ENCODE results near the gene KLHL29.

DNA sequence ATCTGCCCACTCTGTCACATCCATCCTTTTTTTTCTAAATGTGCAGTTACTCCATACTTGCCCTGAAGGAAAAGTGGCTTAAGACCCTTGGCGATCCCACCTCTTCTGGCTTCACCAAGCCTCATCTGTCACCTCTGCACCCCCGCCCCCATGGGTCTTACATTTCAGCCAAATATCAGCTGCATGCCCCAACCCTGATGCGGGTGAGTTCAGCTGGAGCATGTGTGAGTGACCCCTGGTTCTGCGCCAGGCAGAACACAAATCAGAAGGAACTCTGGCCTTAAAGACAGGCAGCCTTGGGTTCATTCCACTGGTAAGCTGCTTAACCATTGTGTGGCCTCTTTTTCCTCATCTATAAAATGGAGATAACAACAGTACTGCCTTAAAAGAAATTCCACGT lies 194.7 kb downstream of the KLHL29 start:
- TF ChIP-seq, protein P1, sequence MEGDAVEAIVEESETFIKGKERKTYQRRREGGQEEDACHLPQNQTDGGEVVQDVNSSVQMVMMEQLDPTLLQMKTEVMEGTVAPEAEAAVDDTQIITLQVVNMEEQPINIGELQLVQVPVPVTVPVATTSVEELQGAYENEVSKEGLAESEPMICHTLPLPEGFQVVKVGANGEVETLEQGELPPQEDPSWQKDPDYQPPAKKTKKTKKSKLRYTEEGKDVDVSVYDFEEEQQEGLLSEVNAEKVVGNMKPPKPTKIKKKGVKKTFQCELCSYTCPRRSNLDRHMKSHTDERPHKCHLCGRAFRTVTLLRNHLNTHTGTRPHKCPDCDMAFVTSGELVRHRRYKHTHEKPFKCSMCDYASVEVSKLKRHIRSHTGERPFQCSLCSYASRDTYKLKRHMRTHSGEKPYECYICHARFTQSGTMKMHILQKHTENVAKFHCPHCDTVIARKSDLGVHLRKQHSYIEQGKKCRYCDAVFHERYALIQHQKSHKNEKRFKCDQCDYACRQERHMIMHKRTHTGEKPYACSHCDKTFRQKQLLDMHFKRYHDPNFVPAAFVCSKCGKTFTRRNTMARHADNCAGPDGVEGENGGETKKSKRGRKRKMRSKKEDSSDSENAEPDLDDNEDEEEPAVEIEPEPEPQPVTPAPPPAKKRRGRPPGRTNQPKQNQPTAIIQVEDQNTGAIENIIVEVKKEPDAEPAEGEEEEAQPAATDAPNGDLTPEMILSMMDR (IDR thresholded peaks at IDR 0.05) = no peak
- TF ChIP-seq EZH2 (IDR thresholded peaks at IDR 0.05; ENCODE audit: borderline replicate concordance, insufficient read depth, low read depth, low read length, poor library complexity, severe bottlenecking) = no peak

Data from B cell (primary cell).